BLaER1 (cell line): Measurements from ENCODE around the gene BUB1B.
"Not testable (repeated sequence)": the region's sequence is repeated elsewhere in the genome, so short reads cannot be mapped to it uniquely, and the experiment has no call there.

Experiments
- H3K27ac ChIP-seq: shearing (Covaris generic); formaldehyde crosslinking; 2 replicates; pipeline ENCODE4 v1.8.1; 2022
- H3K27me3 ChIP-seq: shearing (Covaris generic); formaldehyde crosslinking; 2 replicates; pipeline ENCODE4 v1.8.1; 2022
- H3K36me3 ChIP-seq: shearing (Covaris generic); formaldehyde crosslinking; 2 replicates; pipeline ENCODE4 v1.8.1; 2022
- H3K4me1 ChIP-seq: shearing (Covaris generic); formaldehyde crosslinking; 2 replicates; pipeline ENCODE4 v1.8.1; 2022
- H3K4me2 ChIP-seq: shearing (Covaris generic); formaldehyde crosslinking; 2 replicates; pipeline ENCODE4 v1.8.1; 2022
- H3K4me3 ChIP-seq: shearing (Covaris generic); formaldehyde crosslinking; 2 replicates; pipeline ENCODE4 v1.8.1; 2022
- H3K9ac ChIP-seq: shearing (Covaris generic); formaldehyde crosslinking; 2 replicates; pipeline ENCODE4 v1.8.1; 2022
- H3K9me3 ChIP-seq: shearing (Covaris generic); formaldehyde crosslinking; 2 replicates; pipeline ENCODE4 v1.8.1; 2022
- H4K20me1 ChIP-seq: shearing (Covaris generic); formaldehyde crosslinking; 2 replicates; pipeline ENCODE4 v1.8.1; 2022
- Cebpa-rat ChIP-seq: shearing (Covaris generic); IDR thresholded peaks from 2 replicates; pipeline ENCODE4 v1.8.1; 2022

The BUB1B gene, protein sequence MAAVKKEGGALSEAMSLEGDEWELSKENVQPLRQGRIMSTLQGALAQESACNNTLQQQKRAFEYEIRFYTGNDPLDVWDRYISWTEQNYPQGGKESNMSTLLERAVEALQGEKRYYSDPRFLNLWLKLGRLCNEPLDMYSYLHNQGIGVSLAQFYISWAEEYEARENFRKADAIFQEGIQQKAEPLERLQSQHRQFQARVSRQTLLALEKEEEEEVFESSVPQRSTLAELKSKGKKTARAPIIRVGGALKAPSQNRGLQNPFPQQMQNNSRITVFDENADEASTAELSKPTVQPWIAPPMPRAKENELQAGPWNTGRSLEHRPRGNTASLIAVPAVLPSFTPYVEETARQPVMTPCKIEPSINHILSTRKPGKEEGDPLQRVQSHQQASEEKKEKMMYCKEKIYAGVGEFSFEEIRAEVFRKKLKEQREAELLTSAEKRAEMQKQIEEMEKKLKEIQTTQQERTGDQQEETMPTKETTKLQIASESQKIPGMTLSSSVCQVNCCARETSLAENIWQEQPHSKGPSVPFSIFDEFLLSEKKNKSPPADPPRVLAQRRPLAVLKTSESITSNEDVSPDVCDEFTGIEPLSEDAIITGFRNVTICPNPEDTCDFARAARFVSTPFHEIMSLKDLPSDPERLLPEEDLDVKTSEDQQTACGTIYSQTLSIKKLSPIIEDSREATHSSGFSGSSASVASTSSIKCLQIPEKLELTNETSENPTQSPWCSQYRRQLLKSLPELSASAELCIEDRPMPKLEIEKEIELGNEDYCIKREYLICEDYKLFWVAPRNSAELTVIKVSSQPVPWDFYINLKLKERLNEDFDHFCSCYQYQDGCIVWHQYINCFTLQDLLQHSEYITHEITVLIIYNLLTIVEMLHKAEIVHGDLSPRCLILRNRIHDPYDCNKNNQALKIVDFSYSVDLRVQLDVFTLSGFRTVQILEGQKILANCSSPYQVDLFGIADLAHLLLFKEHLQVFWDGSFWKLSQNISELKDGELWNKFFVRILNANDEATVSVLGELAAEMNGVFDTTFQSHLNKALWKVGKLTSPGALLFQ

DNA sequence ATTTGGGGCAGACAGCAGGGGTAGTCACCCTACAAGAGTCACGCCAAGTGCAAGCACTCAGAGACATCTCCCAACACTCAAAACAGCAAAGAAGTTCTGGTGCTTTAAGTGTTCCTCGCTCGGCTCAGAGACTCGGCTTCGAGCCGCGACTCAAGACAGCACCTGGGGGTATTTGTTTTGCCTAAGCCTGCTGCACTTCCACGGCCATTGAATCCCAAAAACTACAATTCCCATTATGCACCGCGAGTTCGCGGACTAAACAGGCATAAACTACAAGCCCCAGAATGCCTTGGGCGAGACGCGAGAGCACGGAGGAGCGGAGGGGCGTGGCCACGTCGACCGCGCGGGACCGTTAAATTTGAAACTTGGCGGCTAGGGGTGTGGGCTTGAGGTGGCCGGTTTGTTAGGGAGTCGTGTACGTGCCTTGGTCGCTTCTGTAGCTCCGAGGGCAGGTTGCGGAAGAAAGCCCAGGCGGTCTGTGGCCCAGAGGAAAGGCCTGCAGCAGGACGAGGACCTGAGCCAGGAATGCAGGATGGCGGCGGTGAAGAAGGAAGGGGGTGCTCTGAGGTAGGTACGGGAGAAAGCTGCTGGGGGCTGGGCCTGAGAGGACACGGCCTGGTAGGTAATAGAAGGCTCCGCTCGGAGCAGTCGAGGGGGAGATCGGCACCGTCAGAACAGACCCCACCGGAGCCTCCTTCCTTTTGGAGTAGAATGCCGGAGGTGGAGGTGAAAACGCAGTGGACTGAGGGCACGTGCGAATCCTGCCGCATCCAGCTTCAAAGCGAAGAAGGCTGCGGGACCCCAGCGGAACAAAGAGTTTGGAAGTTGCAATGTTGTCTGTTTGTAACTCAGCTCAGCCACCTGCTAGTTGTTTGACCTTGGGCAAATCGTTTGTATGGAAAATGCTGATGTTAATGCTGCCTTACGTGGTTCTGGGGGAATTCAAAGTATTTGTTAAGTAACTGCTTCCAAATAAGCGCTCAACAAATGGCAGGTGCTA lies at the start of gene BUB1B:
BUB1B (plus strand) TSS at position 381 of the 1,000 bp plus-strand sequence; CDS start at position 533, 152 bp downstream.
- H3K27me3 ChIP-seq: no peaks in the 10 kb centered on the region
- H3K4me3 ChIP-seq: peak within 1 kb of the TSS; percentile 81
- H3K9ac ChIP-seq: peak within 1 kb of the TSS; percentile 84
- H3K4me1 ChIP-seq: peaks cover 32% of the 10 kb centered on the region
- H3K27ac ChIP-seq: peak within 1 kb of the TSS; percentile 87
- peaks cover 29% of the 10 kb centered on the region for H3K36me3 ChIP-seq
- H3K4me2 ChIP-seq: peak within 1 kb of the TSS; percentile 88
- no peak for TF ChIP-seq Cebpa-rat
- H4K20me1 ChIP-seq: peaks cover 21% of the 10 kb centered on the region
- H3K9me3 ChIP-seq: no peaks in the 10 kb centered on the region

DNA sequence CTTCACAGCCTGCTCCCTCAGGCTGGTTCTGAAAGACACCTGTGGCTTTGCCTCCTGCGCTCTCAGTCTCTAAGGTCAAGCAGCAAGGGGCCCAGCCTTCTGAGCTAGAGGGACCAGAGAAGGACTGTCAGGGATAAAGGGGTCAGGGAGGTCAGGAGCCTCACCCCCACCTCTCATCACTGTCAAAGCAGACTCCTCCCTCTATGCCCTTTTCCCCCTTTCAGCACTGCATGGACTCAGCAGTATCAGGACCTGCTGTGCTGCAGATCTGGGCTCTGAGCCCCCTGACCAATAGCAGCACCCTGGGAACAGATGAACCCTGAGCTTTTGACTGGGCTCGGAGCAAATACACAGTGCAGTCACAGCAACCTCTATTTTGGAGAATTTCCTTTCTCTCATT lies 49.0 kb upstream of the BUB1B start:
- TF ChIP-seq Cebpa-rat: no peak
- no peak overlapping the region for H3K9ac ChIP-seq

GRCh38 chr15:40112789-40113188 lies 48.1 kb upstream of the BUB1B start:
- Histone ChIP-seq H4K20me1 (no peaks in the 10 kb centered on the region), H3K9me3 (no peaks in the 10 kb centered on the region), H3K27me3 (no peaks in the 10 kb centered on the region), H3K4me2 (peak overlapping the region; percentile 4; the same call in 1 of the 2 replicates), H3K4me3 (no peak overlapping the region), H3K27ac (no peak overlapping the region), H3K9ac (no peak overlapping the region), H3K36me3 (no peaks in the 10 kb centered on the region), H3K4me1 (peaks cover 62% of the 10 kb centered on the region)
- no peak for TF ChIP-seq Cebpa-rat

More for the DNA sequence above, 49.0 kb upstream of the BUB1B start:
- no peaks in the 10 kb centered on the region for H3K36me3 ChIP-seq
- no peaks in the 10 kb centered on the region for H4K20me1 ChIP-seq
- peak overlapping the region; percentile 42; the same call in 1 of the 2 replicates for H3K27ac ChIP-seq
- H3K27me3 ChIP-seq: no peaks in the 10 kb centered on the region
- peak overlapping the region; percentile 4; the same call in 1 of the 2 replicates for H3K4me2 ChIP-seq
- H3K4me3 ChIP-seq: no peak overlapping the region
- H3K4me1 ChIP-seq: peaks cover 67% of the 10 kb centered on the region
- no peaks in the 10 kb centered on the region for H3K9me3 ChIP-seq

DNA sequence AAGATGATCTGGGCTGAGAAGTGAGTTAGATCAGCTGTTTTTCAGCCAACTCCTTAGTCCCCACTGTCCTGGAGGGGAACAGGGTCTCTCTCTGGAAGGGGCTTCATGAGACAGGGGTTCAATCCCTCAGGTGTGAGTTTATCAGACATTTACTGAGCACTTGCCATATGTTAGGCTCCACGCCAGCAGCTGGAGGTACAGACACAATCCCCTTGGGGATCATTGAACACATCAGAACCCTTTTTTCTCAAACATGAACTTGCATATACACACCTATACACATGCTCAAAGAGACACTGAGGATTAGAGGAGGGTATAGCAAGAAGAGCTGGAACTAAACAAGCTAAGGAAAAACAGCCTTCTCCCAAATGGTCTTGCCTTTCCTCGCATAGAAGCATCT lies 46.7 kb upstream of the BUB1B start:
- Histone ChIP-seq H4K20me1 (no peaks in the 10 kb centered on the region), H3K4me3 (no peak overlapping the region), H3K36me3 (no peaks in the 10 kb centered on the region), H3K27me3 (no peaks in the 10 kb centered on the region), H3K4me1 (peaks cover 69% of the 10 kb centered on the region), H3K27ac (peak overlapping the region; percentile 90), H3K4me2 (peak overlapping the region; percentile 58; the same call in 1 of the 2 replicates), H3K9ac (no peak overlapping the region), H3K9me3 (no peaks in the 10 kb centered on the region)
- no peak for TF ChIP-seq Cebpa-rat

DNA sequence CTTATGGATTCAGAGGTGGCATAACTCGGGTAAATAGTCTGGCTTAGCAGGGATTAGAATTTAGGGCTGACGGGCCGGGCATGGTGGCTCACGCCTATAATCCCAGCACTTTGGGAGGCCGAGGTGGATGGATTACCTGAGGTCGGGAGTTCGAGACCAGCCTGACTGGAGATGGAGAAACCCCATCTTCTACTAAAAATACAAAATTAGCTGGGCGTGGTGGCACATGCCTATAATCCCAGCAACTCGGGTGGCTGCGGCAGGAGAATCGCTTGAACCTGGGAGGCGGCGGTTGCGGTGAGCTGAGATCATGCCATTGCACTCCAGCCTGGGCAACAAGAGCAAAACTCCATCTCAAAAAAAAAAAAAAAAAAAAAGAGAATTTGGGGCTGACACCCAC lies 45.8 kb upstream of the BUB1B start:
- not testable (repeated sequence) for H3K27me3 ChIP-seq, H3K9me3 ChIP-seq, H4K20me1 ChIP-seq, H3K4me3 ChIP-seq, H3K36me3 ChIP-seq
- peak overlapping the region; percentile 58 for H3K4me2 ChIP-seq
- peak overlapping the region; percentile 90 for H3K27ac ChIP-seq
- peaks cover 62% of the 10 kb centered on the region for H3K4me1 ChIP-seq
- peak overlapping the region; percentile 73; the same call in 1 of the 2 replicates for H3K9ac ChIP-seq

- Histone ChIP-seq H3K4me3 (no peak overlapping the region), H3K9me3 (no peaks in the 10 kb centered on the region), H3K36me3 (no peaks in the 10 kb centered on the region), H3K27me3 (no peaks in the 10 kb centered on the region), H3K4me1 (peaks cover 62% of the 10 kb centered on the region), H3K9ac (peak overlapping the region; percentile 73), H4K20me1 (no peaks in the 10 kb centered on the region), H3K27ac (peak overlapping the region; percentile 90), H3K4me2 (peak overlapping the region; percentile 58)
- TF ChIP-seq Cebpa-rat: peak; percentile 99
Measured at GRCh38 chr15:40115670-40116093, 45.2 kb upstream of the BUB1B start.

DNA sequence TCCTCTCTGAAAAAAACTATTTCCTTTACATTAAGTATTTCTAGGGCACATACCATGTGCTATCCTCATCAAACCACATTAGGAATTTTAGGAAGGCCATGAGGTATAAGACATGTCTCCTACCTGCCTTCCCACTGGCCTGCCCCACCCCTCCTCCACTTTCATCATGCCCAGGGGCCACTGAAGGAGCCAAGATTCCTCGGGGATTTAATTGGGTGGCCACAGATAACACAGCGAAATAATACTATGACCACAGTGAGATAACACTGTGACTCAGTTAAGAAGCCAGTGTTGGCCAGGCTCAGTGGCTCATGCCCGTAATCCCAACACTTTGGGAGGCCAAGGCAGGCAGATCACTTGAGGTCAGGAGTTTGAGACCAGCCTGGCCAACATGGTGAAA lies 42.4 kb upstream of the BUB1B start:
- Histone ChIP-seq H3K4me2 (peak overlapping the region; percentile 49), H4K20me1 (no peaks in the 10 kb centered on the region), H3K9ac (no peak overlapping the region), H3K9me3 (no peaks in the 10 kb centered on the region), H3K27ac (peak overlapping the region; percentile 26; the same call in 1 of the 2 replicates), H3K36me3 (no peaks in the 10 kb centered on the region), H3K4me3 (no peak overlapping the region), H3K27me3 (no peaks in the 10 kb centered on the region), H3K4me1 (peaks cover 52% of the 10 kb centered on the region)
- TF ChIP-seq Cebpa-rat: no peak

DNA sequence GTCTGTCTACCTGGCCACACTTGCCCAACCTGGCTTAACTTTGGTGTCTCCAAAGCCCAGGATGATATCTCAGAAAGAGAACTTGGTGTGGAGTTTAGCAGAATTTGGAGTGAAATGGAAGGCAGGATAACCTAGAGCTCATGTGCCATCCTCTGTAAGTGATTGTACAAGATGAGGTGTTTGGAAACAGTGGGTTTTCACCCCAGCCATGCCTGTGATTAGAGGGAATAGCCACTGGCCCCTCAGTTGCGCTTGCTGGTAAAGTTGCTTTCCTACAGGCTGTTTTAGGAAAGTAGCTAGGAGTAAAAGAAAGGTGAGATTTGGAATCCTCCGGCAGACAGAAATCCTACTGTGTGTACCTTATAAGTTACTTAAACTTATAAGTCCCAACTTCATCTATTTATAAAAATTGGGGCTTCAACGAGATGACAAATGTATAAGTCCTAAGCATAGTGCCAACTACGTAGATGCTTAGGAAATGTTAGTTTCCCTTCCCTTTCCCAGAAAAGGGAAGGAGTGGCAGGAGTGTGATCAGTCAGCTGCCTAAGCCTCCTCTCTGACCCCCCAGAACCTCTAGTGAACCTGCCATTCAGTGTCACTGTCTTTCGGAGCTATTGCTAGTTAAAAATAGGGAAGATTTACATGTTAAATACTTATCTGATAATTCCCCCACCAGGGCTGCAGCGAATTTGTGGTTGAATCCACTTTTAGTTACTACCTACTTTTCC lies 38.8 kb upstream of the BUB1B start:
- H4K20me1 ChIP-seq: no peaks in the 10 kb centered on the region
- H3K9ac ChIP-seq: no peak overlapping the region
- H3K9me3 ChIP-seq: no peaks in the 10 kb centered on the region
- H3K27me3 ChIP-seq: no peaks in the 10 kb centered on the region
- no peak overlapping the region for H3K27ac ChIP-seq
- no peak overlapping the region for H3K4me2 ChIP-seq
- H3K4me1 ChIP-seq: peaks cover 16% of the 10 kb centered on the region
- H3K36me3 ChIP-seq: no peaks in the 10 kb centered on the region
- TF ChIP-seq Cebpa-rat: no peak
- no peak overlapping the region for H3K4me3 ChIP-seq

DNA sequence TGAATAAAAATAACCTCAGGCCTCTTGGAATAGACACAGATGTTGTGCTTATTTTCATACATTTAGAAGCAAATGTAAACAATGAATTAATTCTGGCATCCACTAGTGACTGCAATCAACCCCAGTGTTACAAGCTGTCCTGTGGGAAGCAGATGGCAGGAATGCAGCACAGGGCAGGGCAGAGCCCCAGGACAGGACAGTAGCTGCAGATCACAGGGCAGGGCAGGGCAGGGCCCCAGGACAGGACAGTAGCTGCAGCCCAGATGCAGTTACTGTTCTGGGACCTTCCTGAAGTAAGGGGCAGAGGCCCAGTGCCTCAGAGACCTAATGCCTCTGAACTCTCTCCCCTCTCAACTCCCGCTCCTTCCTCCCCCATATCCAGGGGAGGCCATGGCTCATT lies 37.9 kb upstream of the BUB1B start:
- peaks cover 12% of the 10 kb centered on the region for H3K4me1 ChIP-seq
- not testable (repeated sequence) for H3K9ac ChIP-seq, H4K20me1 ChIP-seq, H3K9me3 ChIP-seq, H3K4me2 ChIP-seq, H3K4me3 ChIP-seq, H3K36me3 ChIP-seq, H3K27me3 ChIP-seq, H3K27ac ChIP-seq

DNA sequence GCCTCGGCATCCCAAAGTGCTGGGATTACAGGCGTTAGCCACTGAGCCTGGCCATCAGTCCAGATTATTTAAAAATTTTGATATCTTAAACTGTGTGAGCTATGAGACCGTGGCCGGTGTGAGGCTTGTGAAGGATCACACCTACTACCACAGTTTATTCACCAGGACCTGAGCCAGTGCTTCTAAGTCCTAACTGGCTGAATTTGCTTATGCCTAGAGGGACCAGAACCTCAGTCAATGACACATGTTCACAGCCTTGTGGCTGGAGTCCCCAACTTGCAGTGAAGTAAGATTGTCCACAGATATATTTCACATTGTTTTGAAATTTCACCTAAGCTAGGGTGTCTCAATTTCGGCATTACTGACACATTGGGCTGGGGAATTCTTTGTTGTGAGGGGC lies 37.0 kb upstream of the BUB1B start:
- H3K4me2 ChIP-seq, H3K36me3 ChIP-seq: not testable (repeated sequence)

DNA sequence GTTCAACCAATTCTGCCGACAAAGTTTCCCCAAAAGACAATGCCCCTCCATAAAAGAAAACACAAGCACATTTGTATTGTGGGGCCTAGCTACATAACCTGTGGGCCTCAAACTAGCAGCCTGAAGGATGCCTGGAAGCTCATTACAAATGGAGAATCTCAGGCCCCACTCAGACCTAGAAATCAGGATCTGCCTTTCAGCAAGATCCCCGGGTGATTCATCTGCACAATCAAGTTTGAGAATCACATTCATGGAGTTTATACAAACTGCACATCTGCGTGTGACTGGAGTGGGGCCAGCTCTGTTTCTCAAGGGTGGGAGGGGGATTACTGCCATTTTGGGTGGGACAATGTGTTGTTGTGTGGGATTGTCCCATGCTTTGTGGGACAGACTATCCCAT lies 36.5 kb upstream of the BUB1B start:
- H3K4me3 ChIP-seq, H3K27me3 ChIP-seq, H3K4me2 ChIP-seq, H4K20me1 ChIP-seq, H3K9ac ChIP-seq, H3K4me1 ChIP-seq, H3K9me3 ChIP-seq, H3K27ac ChIP-seq, H3K36me3 ChIP-seq: not testable (repeated sequence)

More for the DNA sequence above, 37.0 kb upstream of the BUB1B start:
- not testable (repeated sequence) for H3K9ac ChIP-seq, H3K27ac ChIP-seq, H3K4me3 ChIP-seq, H3K9me3 ChIP-seq, H3K27me3 ChIP-seq, H4K20me1 ChIP-seq, H3K4me1 ChIP-seq

DNA sequence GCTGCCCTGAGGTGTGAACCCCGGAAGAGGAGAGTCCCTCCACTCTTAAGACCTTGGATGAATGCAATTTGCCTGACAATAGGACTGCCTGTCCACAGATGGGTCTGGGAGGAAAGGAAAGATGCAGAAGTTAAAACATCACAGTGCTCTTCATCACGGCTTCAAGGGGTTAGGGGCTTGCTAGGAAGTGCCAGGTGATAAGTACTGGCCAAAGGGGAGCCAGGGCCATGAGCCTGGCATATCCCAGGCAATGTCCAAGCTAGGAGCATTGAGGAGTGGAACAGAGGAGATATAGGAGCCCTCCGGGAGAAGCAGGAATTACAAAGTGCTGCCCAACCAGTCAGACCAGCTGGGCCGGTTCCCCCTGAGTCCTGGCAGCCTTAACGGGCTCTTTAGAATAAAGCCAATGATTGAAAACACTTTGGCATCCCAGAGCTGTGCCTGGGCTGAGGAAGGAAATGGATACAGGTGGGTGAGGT lies 36.0 kb upstream of the BUB1B start:
- H4K20me1 ChIP-seq, H3K9ac ChIP-seq, H3K36me3 ChIP-seq, H3K9me3 ChIP-seq, H3K4me3 ChIP-seq, H3K27me3 ChIP-seq, H3K27ac ChIP-seq, H3K4me1 ChIP-seq, H3K4me2 ChIP-seq: not testable (repeated sequence)
